HG03378 (cell line): ENCODE results near the gene TM4SF1.

ENCODE experiments used
- ATAC-seq: cut with Tn5 transposase; IDR thresholded peaks from one replicate; pipeline ENCODE4 v1.9.1; 2021; ENCODE audit warnings: mild to moderate bottlenecking, moderate library complexity; ENCODE audit not compliant: unreplicated experiment

Gene TM4SF1

GRCh38 chr3:149375501-149376196, 1.8 kb downstream of the TM4SF1 start:
- ATAC-seq = no peak

- ATAC-seq = no peak
Measured at GRCh38 chr3:149374793-149375500, 2.5 kb downstream of the TM4SF1 start.

- no peak for ATAC-seq
Measured at GRCh38 chr3:149374391-149374790, 3.1 kb downstream of the TM4SF1 start.

- ATAC-seq = no peak
Measured at GRCh38 chr3:149373235-149374125, 4.0 kb downstream of the TM4SF1 start.

GRCh38 chr3:149371723-149372114, 5.7 kb downstream of the TM4SF1 start:
- no peak for ATAC-seq

GRCh38 chr3:149371001-149371722, 6.3 kb downstream of the TM4SF1 start:
- no peak for ATAC-seq

GRCh38 chr3:149369991-149370866, 7.2 kb downstream of the TM4SF1 start:
- no peak for ATAC-seq

GRCh38 chr3:149368674-149369497, 8.6 kb downstream of the TM4SF1 start:
- ATAC-seq = no peak

- ATAC-seq = no peak
Measured at GRCh38 chr3:149368201-149368673, 9.2 kb downstream of the TM4SF1 start.

GRCh38 chr3:149366941-149367840, 10.3 kb downstream of the TM4SF1 start:
- no peak for ATAC-seq

GRCh38 chr3:149366031-149366430, 11.4 kb downstream of the TM4SF1 start:
- no peak for ATAC-seq

- no peak for ATAC-seq
Measured at GRCh38 chr3:149364624-149365023, 12.8 kb downstream of the TM4SF1 start.

GRCh38 chr3:149363053-149363452, 14.4 kb downstream of the TM4SF1 start:
- no peak for ATAC-seq

GRCh38 chr3:149362366-149362765, 15.1 kb downstream of the TM4SF1 start:
- no peak for ATAC-seq

GRCh38 chr3:149356630-149357029, 20.8 kb downstream of the TM4SF1 start:
- no peak for ATAC-seq

GRCh38 chr3:149356044-149356592, 21.3 kb downstream of the TM4SF1 start:
- no peak for ATAC-seq

GRCh38 chr3:149353581-149354184, 23.8 kb downstream of the TM4SF1 start:
- no peak for ATAC-seq
